GM23338 (cell line): Measurements from ENCODE around the gene ADIPOR2. TPM values are rescaled to one million over a fixed set of nuclear protein-coding genes. Genes with fewer than 3 reads are reported as not detected.

Source experiments
- ATAC-seq: fragments of 200-7000 bp; cut with Tn5 transposase; 3 replicates; pipeline ENCODE4 v1.9.1; 2020
- DNase-seq: peaks from one replicate; pipeline ENCODE4 v3.0.0-alpha.2; 2015; ENCODE audit warnings: low spot score
- H2AFZ ChIP-seq: fragments of 200-600 bp; sonication (generic); 2 replicates; pipeline ENCODE4 v1.8.0; 2016; ENCODE audit warnings: antibody characterized with exemption, mild to moderate bottlenecking, moderate library complexity
- H3F3A ChIP-seq: fragments of 200-600 bp; sonication (generic); replicated peaks from 2 replicates; pipeline ENCODE4 v1.8.0; 2017; ENCODE audit warnings: antibody characterized with exemption, mixed run types, low read depth
- H3K27ac ChIP-seq: fragments of 200-600 bp; sonication (generic); 2 replicates; pipeline ENCODE4 v1.6.1; 2016; ENCODE audit warnings: low read depth
- H3K27me3 ChIP-seq: fragments of 200-600 bp; sonication (generic); 2 replicates; pipeline ENCODE4 v1.8.0; 2016; ENCODE audit warnings: mild to moderate bottlenecking, mixed run types, moderate library complexity; ENCODE audit not compliant: insufficient read depth
- H3K36me3 ChIP-seq: fragments of 200-600 bp; sonication (generic); 2 replicates; pipeline ENCODE4 v1.8.0; 2016; ENCODE audit warnings: mild to moderate bottlenecking; ENCODE audit not compliant: insufficient read depth
- H3K4me1 ChIP-seq: fragments of 200-600 bp; sonication (generic); 2 replicates; pipeline ENCODE4 v1.8.0; 2016; ENCODE audit warnings: mild to moderate bottlenecking, moderate library complexity; ENCODE audit not compliant: insufficient read depth
- H3K4me2 ChIP-seq: fragments of 200-600 bp; sonication (generic); 2 replicates; pipeline ENCODE4 v1.7.1; 2017; ENCODE audit warnings: mixed run types
- H3K4me3 ChIP-seq: fragments of 200-600 bp; sonication (generic); 2 replicates; pipeline ENCODE4 v1.6.1; 2016; ENCODE audit warnings: mixed run types
- H3K79me2 ChIP-seq: fragments of 200-600 bp; sonication (generic); replicated peaks from 2 replicates; pipeline ENCODE4 v1.8.0; 2017; ENCODE audit warnings: mild to moderate bottlenecking; ENCODE audit not compliant: insufficient read depth
- H3K9me2 ChIP-seq: fragments of 200-600 bp; sonication (generic); 2 replicates; pipeline ENCODE4 v1.8.0; 2017; ENCODE audit not compliant: insufficient read depth
- H4K20me1 ChIP-seq: fragments of 200-600 bp; sonication (generic); replicated peaks from 2 replicates; pipeline ENCODE4 v1.8.0; 2017; ENCODE audit warnings: mild to moderate bottlenecking; ENCODE audit not compliant: insufficient read depth
- H3K27ac Mint-ChIP-seq: 2 replicates; pipeline ENCODE4 v1.8.0; 2020; ENCODE audit warnings: inconsistent platforms, mild to moderate bottlenecking, moderate library complexity, mixed read lengths
- H3K27me3 Mint-ChIP-seq: 3 replicates; pipeline ENCODE4 v1.8.0; 2022; ENCODE audit warnings: low read depth, mild to moderate bottlenecking, moderate library complexity, mixed read lengths, inconsistent platforms; ENCODE audit not compliant: insufficient read depth, poor library complexity
- H3K36me3 Mint-ChIP-seq: 3 replicates; pipeline ENCODE4 v1.8.0; 2021; ENCODE audit warnings: low read depth, mild to moderate bottlenecking, inconsistent platforms, moderate library complexity, mixed read lengths
- H3K4me1 Mint-ChIP-seq: 3 replicates; pipeline ENCODE4 v1.8.0; 2020; ENCODE audit warnings: mild to moderate bottlenecking, inconsistent platforms, mixed read lengths
- H3K4me3 Mint-ChIP-seq: 3 replicates; pipeline ENCODE4 v1.8.0; 2021; ENCODE audit warnings: moderate library complexity, mild to moderate bottlenecking, inconsistent platforms, mixed read lengths
- H3K9me3 Mint-ChIP-seq: 3 replicates; pipeline ENCODE4 v1.8.0; 2020; ENCODE audit warnings: moderate library complexity, mild to moderate bottlenecking, inconsistent platforms, mixed read lengths
- CREB1 ChIP-seq: fragments of 250-450 bp; sonication (Bioruptor Pico); IDR thresholded peaks from 2 replicates; pipeline ENCODE4 v1.5.0; 2020; ENCODE audit warnings: low read depth, mild to moderate bottlenecking, moderate library complexity
- JUNB ChIP-seq: IDR thresholded peaks from one replicate; pipeline ENCODE4 v1.6.1; 2016; ENCODE audit warnings: antibody characterized with exemption; ENCODE audit not compliant: unreplicated experiment
- NANOG ChIP-seq: IDR thresholded peaks from 2 replicates; pipeline ENCODE4 v1.6.1; 2016; ENCODE audit warnings: antibody characterized with exemption, borderline replicate concordance
- STAT1 ChIP-seq: IDR thresholded peaks from one replicate; pipeline ENCODE4 v1.6.1; 2016; ENCODE audit warnings: antibody characterized with exemption; ENCODE audit not compliant: unreplicated experiment
- ZNF114 ChIP-seq: fragments of 250-450 bp; sonication (Bioruptor Pico); IDR thresholded peaks from 2 replicates; pipeline ENCODE4 v1.5.0; 2020; ENCODE audit warnings: mild to moderate bottlenecking, moderate library complexity
- ZNF331 ChIP-seq: fragments of 250-450 bp; sonication (Bioruptor Pico); IDR thresholded peaks from 2 replicates; pipeline ENCODE4 v1.5.0; 2020; ENCODE audit warnings: low read depth, mild to moderate bottlenecking, moderate library complexity
- polyA plus RNA-seq: library from polyadenylated mRNA; unstranded; fragments of >200 nt; fragmentation: Nextera tagmentation; extraction: Ambion mirVana; gene quantifications from 2 replicates; pipeline ENCODE4 v1.2.1, GENCODE V29; 2016
- total RNA-seq: library from RNA; depleted of rRNA; stranded (reverse); fragments of >200 nt; shearing (Covaris generic); gene quantifications from 2 replicates; pipeline ENCODE4 v1.2.3, GENCODE V29; 2014
- TF ChIP-seq, protein P1 (sequence below), 2 experiments: fragments of 200-600 bp in 1 of 2; sonication (generic) in 1 of 2; conservative IDR thresholded peaks; 2 replicates each; pipeline versions ENCODE4 v1.5.1 to v1.6.1; 2016 to 2017; ENCODE audit warnings: antibody characterized with exemption in 2 of 2, low read depth in 2 of 2, mild to moderate bottlenecking in 2 of 2, moderate library complexity in 1 of 2
- TF ChIP-seq, protein P2 (sequence below): IDR thresholded peaks from one replicate; pipeline ENCODE4 v1.6.1; 2018; ENCODE audit warnings: antibody characterized with exemption; ENCODE audit not compliant: unreplicated experiment

Gene ADIPOR2
- total and polyA plus RNA-seq, 2 experiments from 2014 or later: 11.7 to 36.2 TPM

- peaks cover 24% of the 10 kb centered on the region for H3K27me3 Mint-ChIP-seq
Observed at GRCh38 chr12:1830981-1831963, 140.4 kb downstream of the ADIPOR2 start.

DNA sequence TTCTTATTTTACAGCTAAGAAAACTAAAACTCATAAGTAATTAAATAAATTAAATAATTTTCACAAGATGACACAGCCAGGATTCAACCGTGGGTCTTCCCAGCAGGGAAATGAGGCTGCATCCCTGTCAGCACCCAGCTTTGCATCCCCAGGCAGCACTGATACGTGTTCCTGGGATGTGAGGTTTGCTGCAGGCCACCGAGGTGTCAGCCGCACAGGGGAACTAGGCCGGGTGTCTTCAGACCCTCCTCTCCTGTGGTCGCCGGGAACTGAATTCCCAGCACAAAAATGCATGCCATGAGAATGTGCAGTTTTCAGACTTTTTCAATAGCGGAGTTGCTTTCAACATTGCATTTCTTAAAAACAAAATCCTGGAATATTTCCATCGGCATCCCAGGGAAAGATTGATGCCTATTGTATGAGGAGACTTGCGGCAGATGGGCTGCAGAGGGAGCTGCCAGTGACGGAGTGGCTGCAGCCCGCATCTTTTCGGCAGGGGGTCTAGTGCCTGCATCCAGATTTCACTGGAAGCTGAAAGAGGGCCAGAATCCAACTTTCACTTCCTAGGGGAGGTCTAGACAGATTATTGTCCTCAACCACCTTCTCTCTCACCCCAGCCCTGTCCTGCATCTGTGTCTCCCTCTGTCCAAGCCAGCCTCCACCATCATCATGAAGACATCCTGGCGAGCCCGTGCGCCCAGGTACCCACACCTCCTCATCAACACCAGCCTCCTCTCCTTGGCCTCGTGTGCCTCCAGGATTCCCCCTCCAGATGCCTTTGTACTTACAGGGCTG, 142.1 kb downstream of the ADIPOR2 start:
- Mint-ChIP-seq H3K36me3 (no peaks in the 10 kb centered on the region), H3K4me1 (peaks cover 27% of the 10 kb centered on the region), H3K27ac (no peak overlapping the region), H3K27me3 (peaks cover 24% of the 10 kb centered on the region), H3K4me3 (no peak overlapping the region), H3K9me3 (no peaks in the 10 kb centered on the region)
- no peaks in the 10 kb centered on the region for H3K9me2 ChIP-seq
- ATAC-seq (no peak), DNase-seq (no peak)
- H3K4me3 ChIP-seq: no peak overlapping the region
- no peak overlapping the region for H2AFZ ChIP-seq
- TF ChIP-seq JUNB: no peak
- TF ChIP-seq, protein P1, sequence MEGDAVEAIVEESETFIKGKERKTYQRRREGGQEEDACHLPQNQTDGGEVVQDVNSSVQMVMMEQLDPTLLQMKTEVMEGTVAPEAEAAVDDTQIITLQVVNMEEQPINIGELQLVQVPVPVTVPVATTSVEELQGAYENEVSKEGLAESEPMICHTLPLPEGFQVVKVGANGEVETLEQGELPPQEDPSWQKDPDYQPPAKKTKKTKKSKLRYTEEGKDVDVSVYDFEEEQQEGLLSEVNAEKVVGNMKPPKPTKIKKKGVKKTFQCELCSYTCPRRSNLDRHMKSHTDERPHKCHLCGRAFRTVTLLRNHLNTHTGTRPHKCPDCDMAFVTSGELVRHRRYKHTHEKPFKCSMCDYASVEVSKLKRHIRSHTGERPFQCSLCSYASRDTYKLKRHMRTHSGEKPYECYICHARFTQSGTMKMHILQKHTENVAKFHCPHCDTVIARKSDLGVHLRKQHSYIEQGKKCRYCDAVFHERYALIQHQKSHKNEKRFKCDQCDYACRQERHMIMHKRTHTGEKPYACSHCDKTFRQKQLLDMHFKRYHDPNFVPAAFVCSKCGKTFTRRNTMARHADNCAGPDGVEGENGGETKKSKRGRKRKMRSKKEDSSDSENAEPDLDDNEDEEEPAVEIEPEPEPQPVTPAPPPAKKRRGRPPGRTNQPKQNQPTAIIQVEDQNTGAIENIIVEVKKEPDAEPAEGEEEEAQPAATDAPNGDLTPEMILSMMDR (conservative IDR thresholded peaks at IDR 0.05; ENCODE audit: low read depth in 2 of 2): peak in 1 of 2 experiments; percentile 16; a peak in 1 of 4 replicates
- no peaks in the 10 kb centered on the region for H4K20me1 ChIP-seq
- H3K27me3 ChIP-seq: no peaks in the 10 kb centered on the region
- no peaks in the 10 kb centered on the region for H3K79me2 ChIP-seq
- no peak overlapping the region for H3K4me2 ChIP-seq
- H3F3A ChIP-seq: no peaks in the 10 kb centered on the region
- no peaks in the 10 kb centered on the region for H3K36me3 ChIP-seq
- no peak overlapping the region for H3K27ac ChIP-seq
- H3K4me1 ChIP-seq: peaks cover 13% of the 10 kb centered on the region

More at GRCh38 chr12:1830981-1831963, 140.4 kb downstream of the ADIPOR2 start:
- no peak overlapping the region for H3K27ac Mint-ChIP-seq
- peak; percentile 83 for ATAC-seq
- Histone ChIP-seq H3K36me3 (no peaks in the 10 kb centered on the region), H3K27me3 (no peaks in the 10 kb centered on the region), H2AFZ (0 out of 2 replicates have a peak overlapping the region, but pooled peaks have one; percentile 59), H3K4me3 (peak overlapping the region; percentile 51), H3F3A (no peaks in the 10 kb centered on the region), H3K4me2 (peak overlapping the region; percentile 77), H4K20me1 (no peaks in the 10 kb centered on the region), H3K27ac (no peak overlapping the region), H3K4me1 (peaks cover 13% of the 10 kb centered on the region), H3K79me2 (no peaks in the 10 kb centered on the region), H3K9me2 (no peaks in the 10 kb centered on the region)
- DNase-seq: peak; percentile 90
- no peaks in the 10 kb centered on the region for H3K36me3 Mint-ChIP-seq
- no peaks in the 10 kb centered on the region for H3K9me3 Mint-ChIP-seq
- H3K4me3 Mint-ChIP-seq: peak overlapping the region; percentile 69
- peaks cover 19% of the 10 kb centered on the region for H3K4me1 Mint-ChIP-seq
- TF ChIP-seq, protein P2, sequence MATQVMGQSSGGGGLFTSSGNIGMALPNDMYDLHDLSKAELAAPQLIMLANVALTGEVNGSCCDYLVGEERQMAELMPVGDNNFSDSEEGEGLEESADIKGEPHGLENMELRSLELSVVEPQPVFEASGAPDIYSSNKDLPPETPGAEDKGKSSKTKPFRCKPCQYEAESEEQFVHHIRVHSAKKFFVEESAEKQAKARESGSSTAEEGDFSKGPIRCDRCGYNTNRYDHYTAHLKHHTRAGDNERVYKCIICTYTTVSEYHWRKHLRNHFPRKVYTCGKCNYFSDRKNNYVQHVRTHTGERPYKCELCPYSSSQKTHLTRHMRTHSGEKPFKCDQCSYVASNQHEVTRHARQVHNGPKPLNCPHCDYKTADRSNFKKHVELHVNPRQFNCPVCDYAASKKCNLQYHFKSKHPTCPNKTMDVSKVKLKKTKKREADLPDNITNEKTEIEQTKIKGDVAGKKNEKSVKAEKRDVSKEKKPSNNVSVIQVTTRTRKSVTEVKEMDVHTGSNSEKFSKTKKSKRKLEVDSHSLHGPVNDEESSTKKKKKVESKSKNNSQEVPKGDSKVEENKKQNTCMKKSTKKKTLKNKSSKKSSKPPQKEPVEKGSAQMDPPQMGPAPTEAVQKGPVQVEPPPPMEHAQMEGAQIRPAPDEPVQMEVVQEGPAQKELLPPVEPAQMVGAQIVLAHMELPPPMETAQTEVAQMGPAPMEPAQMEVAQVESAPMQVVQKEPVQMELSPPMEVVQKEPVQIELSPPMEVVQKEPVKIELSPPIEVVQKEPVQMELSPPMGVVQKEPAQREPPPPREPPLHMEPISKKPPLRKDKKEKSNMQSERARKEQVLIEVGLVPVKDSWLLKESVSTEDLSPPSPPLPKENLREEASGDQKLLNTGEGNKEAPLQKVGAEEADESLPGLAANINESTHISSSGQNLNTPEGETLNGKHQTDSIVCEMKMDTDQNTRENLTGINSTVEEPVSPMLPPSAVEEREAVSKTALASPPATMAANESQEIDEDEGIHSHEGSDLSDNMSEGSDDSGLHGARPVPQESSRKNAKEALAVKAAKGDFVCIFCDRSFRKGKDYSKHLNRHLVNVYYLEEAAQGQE: peak; percentile 91
- TF ChIP-seq ZNF331: no peak
- TF ChIP-seq NANOG: no peak
- no peak for TF ChIP-seq STAT1
- no peak for TF ChIP-seq ZNF114 (CRISPR knock-in tag)
- TF ChIP-seq CREB1 (CRISPR knock-in tag): no peak
